Effector CD8-positive, alpha-beta T cell (primary cell): ENCODE results near the gene SEMA4B.
"Not testable (repeated sequence)": the region's sequence is repeated elsewhere in the genome, so short reads cannot be mapped to it uniquely, and the experiment has no call there.

Experiments
- DNase-seq: peaks from one replicate; lab custom pipeline; 2025; lab: John Stamatoyannopoulos, UW

SEMA4B gene

GRCh38 chr15:90257776-90258175, 56.6 kb downstream of the SEMA4B start:
- no peak for DNase-seq

- no peak for DNase-seq
Measured at GRCh38 chr15:90259524-90259923, 58.4 kb downstream of the SEMA4B start.

GRCh38 chr15:90260731-90261130, 59.6 kb downstream of the SEMA4B start:
- DNase-seq = not testable (repeated sequence)

- no peak for DNase-seq
Measured at GRCh38 chr15:90261811-90262210, 60.7 kb downstream of the SEMA4B start.

- no peak for DNase-seq
Measured at GRCh38 chr15:90262426-90262825, 61.3 kb downstream of the SEMA4B start.

GRCh38 chr15:90264671-90265070, 63.5 kb downstream of the SEMA4B start:
- DNase-seq = no peak

GRCh38 chr15:90265271-90266060, 64.3 kb downstream of the SEMA4B start, which contains the start of gene NGRN:
TSS of gene NGRN (plus strand) at chr15:90265672. CDS start at chr15:90265713, 41 bp downstream.
- peak; percentile 74 for DNase-seq

GRCh38 chr15:90266061-90266431, 64.9 kb downstream of the SEMA4B start:
- DNase-seq = peak; percentile 44

- DNase-seq = no peak
Measured at GRCh38 chr15:90266485-90266884, 65.4 kb downstream of the SEMA4B start.

- DNase-seq = no peak
Measured at GRCh38 chr15:90268415-90268814, 67.3 kb downstream of the SEMA4B start.

GRCh38 chr15:90270502-90271150, 69.5 kb downstream of the SEMA4B start:
- DNase-seq = no peak

GRCh38 chr15:90271459-90272166, 70.5 kb downstream of the SEMA4B start:
- no peak for DNase-seq

- not testable (repeated sequence) for DNase-seq
Measured at GRCh38 chr15:90278467-90278866, 77.3 kb downstream of the SEMA4B start.
